22Rv1 (cell line): Measurements from ENCODE around the gene SNRPA.

Experiments
- ZFX ChIP-seq: fragments of 450-650 bp; IDR thresholded peaks from 2 replicates; pipeline ENCODE4 v1.6.1; 2017; ENCODE audit warnings: antibody characterized with exemption, borderline replicate concordance
- TF ChIP-seq, protein P1 (sequence below): fragments of 450-650 bp; IDR thresholded peaks from 2 replicates; pipeline ENCODE4 v1.5.1; 2017; ENCODE audit warnings: mild to moderate bottlenecking

- TF ChIP-seq, protein P1, sequence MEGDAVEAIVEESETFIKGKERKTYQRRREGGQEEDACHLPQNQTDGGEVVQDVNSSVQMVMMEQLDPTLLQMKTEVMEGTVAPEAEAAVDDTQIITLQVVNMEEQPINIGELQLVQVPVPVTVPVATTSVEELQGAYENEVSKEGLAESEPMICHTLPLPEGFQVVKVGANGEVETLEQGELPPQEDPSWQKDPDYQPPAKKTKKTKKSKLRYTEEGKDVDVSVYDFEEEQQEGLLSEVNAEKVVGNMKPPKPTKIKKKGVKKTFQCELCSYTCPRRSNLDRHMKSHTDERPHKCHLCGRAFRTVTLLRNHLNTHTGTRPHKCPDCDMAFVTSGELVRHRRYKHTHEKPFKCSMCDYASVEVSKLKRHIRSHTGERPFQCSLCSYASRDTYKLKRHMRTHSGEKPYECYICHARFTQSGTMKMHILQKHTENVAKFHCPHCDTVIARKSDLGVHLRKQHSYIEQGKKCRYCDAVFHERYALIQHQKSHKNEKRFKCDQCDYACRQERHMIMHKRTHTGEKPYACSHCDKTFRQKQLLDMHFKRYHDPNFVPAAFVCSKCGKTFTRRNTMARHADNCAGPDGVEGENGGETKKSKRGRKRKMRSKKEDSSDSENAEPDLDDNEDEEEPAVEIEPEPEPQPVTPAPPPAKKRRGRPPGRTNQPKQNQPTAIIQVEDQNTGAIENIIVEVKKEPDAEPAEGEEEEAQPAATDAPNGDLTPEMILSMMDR = no peak
- no peak for TF ChIP-seq ZFX
Observed at GRCh38 chr19:40713939-40714338, 37.1 kb upstream of the SNRPA start.
